Measurements from ENCODE around the gene TEDDM1. TPM values are rescaled to one million over a fixed set of nuclear protein-coding genes. Genes with fewer than 3 reads are reported as not detected.

The TEDDM1 gene
- total and polyA plus RNA-seq, 2 experiments from 2014 or later = not detected

DNA sequence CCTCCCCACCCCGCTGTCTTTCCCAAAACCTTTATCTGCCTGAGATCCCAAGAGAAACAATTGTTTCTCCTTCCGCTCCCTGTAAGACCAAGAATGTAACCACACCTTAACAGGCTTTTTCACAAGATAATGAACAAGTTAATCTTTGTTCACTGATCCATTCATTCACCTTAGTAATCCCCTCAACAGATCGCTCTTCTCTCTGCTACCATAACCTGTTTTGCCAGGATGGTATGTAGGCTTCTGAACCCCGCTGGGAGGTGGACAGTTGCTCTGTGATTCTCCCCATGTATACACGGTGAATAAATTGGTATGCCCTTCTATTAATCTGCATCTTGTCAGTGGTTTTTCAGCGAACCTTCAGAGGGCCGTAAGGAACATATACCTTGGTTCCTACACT is 30.8 kb upstream of the TEDDM1 start:
- Histone ChIP-seq H3K4me2 (no peak overlapping the region), H3K27ac (ENCODE audit: low read depth) (no peak overlapping the region), H3K4me3 (no peak overlapping the region), H3K36me3 (ENCODE audit: insufficient read depth) (no peaks in the 10 kb centered on the region), H4K20me1 (replicated peaks; ENCODE audit: insufficient read depth) (no peaks in the 10 kb centered on the region), H2AFZ (no peak overlapping the region), H3K9me2 (ENCODE audit: insufficient read depth) (no peaks in the 10 kb centered on the region), H3K4me1 (ENCODE audit: insufficient read depth) (no peaks in the 10 kb centered on the region), H3F3A (replicated peaks; ENCODE audit: low read depth) (no peaks in the 10 kb centered on the region), H3K79me2 (replicated peaks; ENCODE audit: insufficient read depth) (no peaks in the 10 kb centered on the region), H3K27me3 (ENCODE audit: insufficient read depth) (no peaks in the 10 kb centered on the region)
- TF ChIP-seq, protein P1, sequence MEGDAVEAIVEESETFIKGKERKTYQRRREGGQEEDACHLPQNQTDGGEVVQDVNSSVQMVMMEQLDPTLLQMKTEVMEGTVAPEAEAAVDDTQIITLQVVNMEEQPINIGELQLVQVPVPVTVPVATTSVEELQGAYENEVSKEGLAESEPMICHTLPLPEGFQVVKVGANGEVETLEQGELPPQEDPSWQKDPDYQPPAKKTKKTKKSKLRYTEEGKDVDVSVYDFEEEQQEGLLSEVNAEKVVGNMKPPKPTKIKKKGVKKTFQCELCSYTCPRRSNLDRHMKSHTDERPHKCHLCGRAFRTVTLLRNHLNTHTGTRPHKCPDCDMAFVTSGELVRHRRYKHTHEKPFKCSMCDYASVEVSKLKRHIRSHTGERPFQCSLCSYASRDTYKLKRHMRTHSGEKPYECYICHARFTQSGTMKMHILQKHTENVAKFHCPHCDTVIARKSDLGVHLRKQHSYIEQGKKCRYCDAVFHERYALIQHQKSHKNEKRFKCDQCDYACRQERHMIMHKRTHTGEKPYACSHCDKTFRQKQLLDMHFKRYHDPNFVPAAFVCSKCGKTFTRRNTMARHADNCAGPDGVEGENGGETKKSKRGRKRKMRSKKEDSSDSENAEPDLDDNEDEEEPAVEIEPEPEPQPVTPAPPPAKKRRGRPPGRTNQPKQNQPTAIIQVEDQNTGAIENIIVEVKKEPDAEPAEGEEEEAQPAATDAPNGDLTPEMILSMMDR (conservative IDR thresholded peaks at IDR 0.05; ENCODE audit: low read depth in 2 of 2) = no peak
- TF ChIP-seq JUNB (IDR thresholded peaks at IDR 0.05; ENCODE audit: unreplicated experiment) (no peak), ZNF114 (CRISPR knock-in tag; IDR thresholded peaks at IDR 0.05) (no peak), ZNF331 (CRISPR knock-in tag; IDR thresholded peaks at IDR 0.05; ENCODE audit: low read depth) (no peak), EZH2 (IDR thresholded peaks at IDR 0.05; ENCODE audit: low read depth, unreplicated experiment) (no peak), POLR2AphosphoS5 (IDR thresholded peaks at IDR 0.05; ENCODE audit: low read depth) (no peak), STAT1 (IDR thresholded peaks at IDR 0.05; ENCODE audit: unreplicated experiment) (no peak), NANOG (IDR thresholded peaks at IDR 0.05; ENCODE audit: borderline replicate concordance) (no peak)
- TF ChIP-seq, protein P2, sequence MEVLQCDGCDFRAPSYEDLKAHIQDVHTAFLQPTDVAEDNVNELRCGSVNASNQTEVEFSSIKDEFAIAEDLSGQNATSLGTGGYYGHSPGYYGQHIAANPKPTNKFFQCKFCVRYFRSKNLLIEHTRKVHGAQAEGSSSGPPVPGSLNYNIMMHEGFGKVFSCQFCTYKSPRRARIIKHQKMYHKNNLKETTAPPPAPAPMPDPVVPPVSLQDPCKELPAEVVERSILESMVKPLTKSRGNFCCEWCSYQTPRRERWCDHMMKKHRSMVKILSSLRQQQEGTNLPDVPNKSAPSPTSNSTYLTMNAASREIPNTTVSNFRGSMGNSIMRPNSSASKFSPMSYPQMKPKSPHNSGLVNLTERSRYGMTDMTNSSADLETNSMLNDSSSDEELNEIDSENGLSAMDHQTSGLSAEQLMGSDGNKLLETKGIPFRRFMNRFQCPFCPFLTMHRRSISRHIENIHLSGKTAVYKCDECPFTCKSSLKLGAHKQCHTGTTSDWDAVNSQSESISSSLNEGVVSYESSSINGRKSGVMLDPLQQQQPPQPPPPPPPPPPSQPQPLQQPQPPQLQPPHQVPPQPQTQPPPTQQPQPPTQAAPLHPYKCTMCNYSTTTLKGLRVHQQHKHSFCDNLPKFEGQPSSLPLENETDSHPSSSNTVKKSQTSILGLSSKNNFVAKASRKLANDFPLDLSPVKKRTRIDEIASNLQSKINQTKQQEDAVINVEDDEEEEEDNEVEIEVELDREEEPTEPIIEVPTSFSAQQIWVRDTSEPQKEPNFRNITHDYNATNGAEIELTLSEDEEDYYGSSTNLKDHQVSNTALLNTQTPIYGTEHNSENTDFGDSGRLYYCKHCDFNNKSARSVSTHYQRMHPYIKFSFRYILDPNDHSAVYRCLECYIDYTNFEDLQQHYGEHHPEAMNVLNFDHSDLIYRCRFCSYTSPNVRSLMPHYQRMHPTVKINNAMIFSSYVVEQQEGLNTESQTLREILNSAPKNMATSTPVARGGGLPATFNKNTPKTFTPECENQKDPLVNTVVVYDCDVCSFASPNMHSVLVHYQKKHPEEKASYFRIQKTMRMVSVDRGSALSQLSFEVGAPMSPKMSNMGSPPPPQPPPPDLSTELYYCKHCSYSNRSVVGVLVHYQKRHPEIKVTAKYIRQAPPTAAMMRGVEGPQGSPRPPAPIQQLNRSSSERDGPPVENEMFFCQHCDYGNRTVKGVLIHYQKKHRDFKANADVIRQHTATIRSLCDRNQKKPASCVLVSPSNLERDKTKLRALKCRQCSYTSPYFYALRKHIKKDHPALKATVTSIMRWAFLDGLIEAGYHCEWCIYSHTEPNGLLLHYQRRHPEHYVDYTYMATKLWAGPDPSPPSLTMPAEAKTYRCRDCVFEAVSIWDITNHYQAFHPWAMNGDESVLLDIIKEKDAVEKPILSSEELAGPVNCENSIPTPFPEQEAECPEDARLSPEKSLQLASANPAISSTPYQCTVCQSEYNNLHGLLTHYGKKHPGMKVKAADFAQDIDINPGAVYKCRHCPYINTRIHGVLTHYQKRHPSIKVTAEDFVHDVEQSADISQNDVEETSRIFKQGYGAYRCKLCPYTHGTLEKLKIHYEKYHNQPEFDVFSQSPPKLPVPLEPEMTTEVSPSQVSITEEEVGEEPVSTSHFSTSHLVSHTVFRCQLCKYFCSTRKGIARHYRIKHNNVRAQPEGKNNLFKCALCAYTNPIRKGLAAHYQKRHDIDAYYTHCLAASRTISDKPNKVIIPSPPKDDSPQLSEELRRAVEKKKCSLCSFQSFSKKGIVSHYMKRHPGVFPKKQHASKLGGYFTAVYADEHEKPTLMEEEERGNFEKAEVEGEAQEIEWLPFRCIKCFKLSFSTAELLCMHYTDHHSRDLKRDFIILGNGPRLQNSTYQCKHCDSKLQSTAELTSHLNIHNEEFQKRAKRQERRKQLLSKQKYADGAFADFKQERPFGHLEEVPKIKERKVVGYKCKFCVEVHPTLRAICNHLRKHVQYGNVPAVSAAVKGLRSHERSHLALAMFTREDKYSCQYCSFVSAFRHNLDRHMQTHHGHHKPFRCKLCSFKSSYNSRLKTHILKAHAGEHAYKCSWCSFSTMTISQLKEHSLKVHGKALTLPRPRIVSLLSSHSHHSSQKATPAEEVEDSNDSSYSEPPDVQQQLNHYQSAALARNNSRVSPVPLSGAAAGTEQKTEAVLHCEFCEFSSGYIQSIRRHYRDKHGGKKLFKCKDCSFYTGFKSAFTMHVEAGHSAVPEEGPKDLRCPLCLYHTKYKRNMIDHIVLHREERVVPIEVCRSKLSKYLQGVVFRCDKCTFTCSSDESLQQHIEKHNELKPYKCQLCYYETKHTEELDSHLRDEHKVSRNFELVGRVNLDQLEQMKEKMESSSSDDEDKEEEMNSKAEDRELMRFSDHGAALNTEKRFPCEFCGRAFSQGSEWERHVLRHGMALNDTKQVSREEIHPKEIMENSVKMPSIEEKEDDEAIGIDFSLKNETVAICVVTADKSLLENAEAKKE (CRISPR knock-in tag; IDR thresholded peaks at IDR 0.05) = no peak
- TF ChIP-seq, protein P3, sequence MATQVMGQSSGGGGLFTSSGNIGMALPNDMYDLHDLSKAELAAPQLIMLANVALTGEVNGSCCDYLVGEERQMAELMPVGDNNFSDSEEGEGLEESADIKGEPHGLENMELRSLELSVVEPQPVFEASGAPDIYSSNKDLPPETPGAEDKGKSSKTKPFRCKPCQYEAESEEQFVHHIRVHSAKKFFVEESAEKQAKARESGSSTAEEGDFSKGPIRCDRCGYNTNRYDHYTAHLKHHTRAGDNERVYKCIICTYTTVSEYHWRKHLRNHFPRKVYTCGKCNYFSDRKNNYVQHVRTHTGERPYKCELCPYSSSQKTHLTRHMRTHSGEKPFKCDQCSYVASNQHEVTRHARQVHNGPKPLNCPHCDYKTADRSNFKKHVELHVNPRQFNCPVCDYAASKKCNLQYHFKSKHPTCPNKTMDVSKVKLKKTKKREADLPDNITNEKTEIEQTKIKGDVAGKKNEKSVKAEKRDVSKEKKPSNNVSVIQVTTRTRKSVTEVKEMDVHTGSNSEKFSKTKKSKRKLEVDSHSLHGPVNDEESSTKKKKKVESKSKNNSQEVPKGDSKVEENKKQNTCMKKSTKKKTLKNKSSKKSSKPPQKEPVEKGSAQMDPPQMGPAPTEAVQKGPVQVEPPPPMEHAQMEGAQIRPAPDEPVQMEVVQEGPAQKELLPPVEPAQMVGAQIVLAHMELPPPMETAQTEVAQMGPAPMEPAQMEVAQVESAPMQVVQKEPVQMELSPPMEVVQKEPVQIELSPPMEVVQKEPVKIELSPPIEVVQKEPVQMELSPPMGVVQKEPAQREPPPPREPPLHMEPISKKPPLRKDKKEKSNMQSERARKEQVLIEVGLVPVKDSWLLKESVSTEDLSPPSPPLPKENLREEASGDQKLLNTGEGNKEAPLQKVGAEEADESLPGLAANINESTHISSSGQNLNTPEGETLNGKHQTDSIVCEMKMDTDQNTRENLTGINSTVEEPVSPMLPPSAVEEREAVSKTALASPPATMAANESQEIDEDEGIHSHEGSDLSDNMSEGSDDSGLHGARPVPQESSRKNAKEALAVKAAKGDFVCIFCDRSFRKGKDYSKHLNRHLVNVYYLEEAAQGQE (IDR thresholded peaks at IDR 0.05; ENCODE audit: unreplicated experiment) = no peak
- TF ChIP-seq, protein P4, sequence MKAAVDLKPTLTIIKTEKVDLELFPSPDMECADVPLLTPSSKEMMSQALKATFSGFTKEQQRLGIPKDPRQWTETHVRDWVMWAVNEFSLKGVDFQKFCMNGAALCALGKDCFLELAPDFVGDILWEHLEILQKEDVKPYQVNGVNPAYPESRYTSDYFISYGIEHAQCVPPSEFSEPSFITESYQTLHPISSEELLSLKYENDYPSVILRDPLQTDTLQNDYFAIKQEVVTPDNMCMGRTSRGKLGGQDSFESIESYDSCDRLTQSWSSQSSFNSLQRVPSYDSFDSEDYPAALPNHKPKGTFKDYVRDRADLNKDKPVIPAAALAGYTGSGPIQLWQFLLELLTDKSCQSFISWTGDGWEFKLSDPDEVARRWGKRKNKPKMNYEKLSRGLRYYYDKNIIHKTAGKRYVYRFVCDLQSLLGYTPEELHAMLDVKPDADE (IDR thresholded peaks at IDR 0.05) = no peak
- H3K9me3 Mint-ChIP-seq = no peaks in the 10 kb centered on the region
- H3K27me3 Mint-ChIP-seq (ENCODE audit: insufficient read depth, low read depth, poor library complexity) = peaks cover 3% of the 10 kb centered on the region
- H3K4me1 Mint-ChIP-seq = no peaks in the 10 kb centered on the region
- H3K36me3 Mint-ChIP-seq (ENCODE audit: low read depth) = no peaks in the 10 kb centered on the region
- no peak for DNase-seq (ENCODE audit: low spot score)
- H3K27ac Mint-ChIP-seq = no peak overlapping the region
- ATAC-seq = no peak
- H3K4me3 Mint-ChIP-seq = no peak overlapping the region

Measured in GM23338 (cell line).